HepG2 (cell line): ENCODE results near the gene KLF16. TPM values are rescaled to one million over a fixed set of nuclear protein-coding genes. Genes with fewer than 3 reads are reported as not detected.

ENCODE experiments used
- CC2D1A ChIP-seq: sonication (generic); formaldehyde crosslinking; IDR thresholded peaks from 2 replicates; pipeline ENCODE4 v1.8.1; 2023; ENCODE audit warnings: mild to moderate bottlenecking, missing genetic modification reagents
- CHD2 ChIP-seq: IDR thresholded peaks from 2 replicates; pipeline ENCODE4 v1.6.1; 2011; ENCODE audit warnings: low read depth, low read length, improper control_type of control experiment
- DDIT3 ChIP-seq: sonication (generic); formaldehyde crosslinking; IDR thresholded peaks from 2 replicates; pipeline ENCODE4 v1.4.0; 2020; ENCODE audit warnings: mild to moderate bottlenecking, missing genetic modification reagents
- FOXO1 ChIP-seq: sonication (generic); formaldehyde crosslinking; IDR thresholded peaks from 2 replicates; pipeline ENCODE4 v1.4.0; 2020; ENCODE audit warnings: missing genetic modification reagents
- HNF4A ChIP-seq: sonication (generic); formaldehyde crosslinking; IDR thresholded peaks from 2 replicates; pipeline ENCODE4 v1.4.0; 2020; ENCODE audit warnings: missing genetic modification reagents
- HNF4G ChIP-seq, 2 experiments: sonication (generic) in 1 of 2; formaldehyde crosslinking in 1 of 2; IDR thresholded peaks; 2 replicates each; pipeline versions ENCODE4 v1.4.0 to v1.6.1; 2011 to 2020; ENCODE audit warnings: borderline replicate concordance in 2 of 2, low read depth in 2 of 2, mild to moderate bottlenecking in 2 of 2, low read length in 1 of 2, missing genetic modification reagents in 1 of 2, moderate library complexity in 1 of 2
- MXI1 ChIP-seq: IDR thresholded peaks from 3 replicates; pipeline ENCODE4 v1.6.1; 2012; ENCODE audit warnings: low read depth, low read length, inconsistent platforms, borderline replicate concordance
- PBX2 ChIP-seq: IDR thresholded peaks from 2 replicates; pipeline ENCODE4 v1.6.1; 2016; ENCODE audit warnings: control low read depth
- SAP130 ChIP-seq: IDR thresholded peaks from 2 replicates; pipeline ENCODE4 v1.6.1; 2016; ENCODE audit warnings: low read depth
- ZFX ChIP-seq: sonication (generic); formaldehyde crosslinking; IDR thresholded peaks from 2 replicates; pipeline ENCODE4 v1.4.0; 2020; ENCODE audit warnings: mild to moderate bottlenecking, low read depth, missing genetic modification reagents, moderate library complexity
- ZMYM3 ChIP-seq: sonication (generic); formaldehyde crosslinking; IDR thresholded peaks from 2 replicates; pipeline ENCODE4 v1.5.1; 2020; ENCODE audit warnings: mild to moderate bottlenecking, missing genetic modification reagents
- ZNF232 ChIP-seq: sonication (generic); formaldehyde crosslinking; IDR thresholded peaks from 2 replicates; pipeline ENCODE4 v1.4.0; 2020; ENCODE audit warnings: missing genetic modification reagents, borderline replicate concordance
- ZNF253 ChIP-seq: sonication (generic); formaldehyde crosslinking; IDR thresholded peaks from 2 replicates; pipeline ENCODE4 v1.8.0; 2022; ENCODE audit warnings: mild to moderate bottlenecking, missing genetic modification reagents, borderline replicate concordance
- ZNF362 ChIP-seq: sonication (generic); formaldehyde crosslinking; IDR thresholded peaks from 2 replicates; pipeline ENCODE4 v1.4.0; 2020; ENCODE audit warnings: missing genetic modification reagents, mild to moderate bottlenecking, borderline replicate concordance
- ZNF501 ChIP-seq: sonication (generic); formaldehyde crosslinking; IDR thresholded peaks from 2 replicates; pipeline ENCODE4 v1.5.1; 2020; ENCODE audit warnings: mild to moderate bottlenecking, moderate library complexity, missing genetic modification reagents
- ZNF747 ChIP-seq: sonication (generic); formaldehyde crosslinking; IDR thresholded peaks from 2 replicates; pipeline ENCODE4 v1.8.1; 2023; ENCODE audit warnings: missing genetic modification reagents, mild to moderate bottlenecking, borderline replicate concordance
- polyA plus RNA-seq, 8 experiments: library from polyadenylated mRNA; depleted of rRNA in 3 of 8; stranded (reverse) in 7 of 8; unstranded in 1 of 8; fragments of >200 nt; fragmentation: Illumina TruSeq in 4 of 8; extraction: Trizol in 4 of 8; gene quantifications; 2 replicates each; pipeline versions ENCODE4 v1.2.1 to v1.2.3, GENCODE V29; 2011 to 2016; ENCODE audit warnings: low read depth in 4 of 8, missing spikeins in 1 of 8, mixed read lengths in 1 of 8; ENCODE audit not compliant: insufficient read depth in 1 of 8
- total RNA-seq, 5 experiments: library from RNA; depleted of rRNA; stranded (reverse); fragments of >200 nt; fragmentation: Illumina TruSeq; extraction: Trizol; gene quantifications; 2 replicates each; pipeline ENCODE4 v1.2.3, GENCODE V29; 2016; ENCODE audit warnings: low read depth in 1 of 5
- TF ChIP-seq, protein P1 (sequence below), 2 experiments: fragments of 450-650 bp in 1 of 2; sonication (generic) in 1 of 2; formaldehyde crosslinking; IDR thresholded peaks; 2 replicates each; pipeline versions ENCODE4 v1.5.0 to v1.8.0; 2020 to 2022; ENCODE audit warnings: mild to moderate bottlenecking in 1 of 2, missing genetic modification reagents in 1 of 2
- TF ChIP-seq, protein P2 (sequence below): sonication (generic); formaldehyde crosslinking; IDR thresholded peaks from 2 replicates; pipeline ENCODE4 v1.4.0; 2020; ENCODE audit warnings: missing genetic modification reagents; ENCODE audit errors: not compliant biosample characterization
- TF ChIP-seq, protein P3 (sequence below): sonication (generic); formaldehyde crosslinking; IDR thresholded peaks from 2 replicates; pipeline ENCODE4 v1.4.0; 2020; ENCODE audit warnings: missing genetic modification reagents
- TF ChIP-seq, protein P4 (sequence below): sonication (generic); formaldehyde crosslinking; IDR thresholded peaks from 2 replicates; pipeline ENCODE4 v1.4.0; 2020; ENCODE audit warnings: missing genetic modification reagents, low read depth, mild to moderate bottlenecking, borderline replicate concordance

Gene KLF16
- total and polyA plus RNA-seq, 2 of the 13 experiments (the other 11 are each of a cell fraction or from before 2014, with no cell fraction given): 3.5 to 6.7 TPM

DNA sequence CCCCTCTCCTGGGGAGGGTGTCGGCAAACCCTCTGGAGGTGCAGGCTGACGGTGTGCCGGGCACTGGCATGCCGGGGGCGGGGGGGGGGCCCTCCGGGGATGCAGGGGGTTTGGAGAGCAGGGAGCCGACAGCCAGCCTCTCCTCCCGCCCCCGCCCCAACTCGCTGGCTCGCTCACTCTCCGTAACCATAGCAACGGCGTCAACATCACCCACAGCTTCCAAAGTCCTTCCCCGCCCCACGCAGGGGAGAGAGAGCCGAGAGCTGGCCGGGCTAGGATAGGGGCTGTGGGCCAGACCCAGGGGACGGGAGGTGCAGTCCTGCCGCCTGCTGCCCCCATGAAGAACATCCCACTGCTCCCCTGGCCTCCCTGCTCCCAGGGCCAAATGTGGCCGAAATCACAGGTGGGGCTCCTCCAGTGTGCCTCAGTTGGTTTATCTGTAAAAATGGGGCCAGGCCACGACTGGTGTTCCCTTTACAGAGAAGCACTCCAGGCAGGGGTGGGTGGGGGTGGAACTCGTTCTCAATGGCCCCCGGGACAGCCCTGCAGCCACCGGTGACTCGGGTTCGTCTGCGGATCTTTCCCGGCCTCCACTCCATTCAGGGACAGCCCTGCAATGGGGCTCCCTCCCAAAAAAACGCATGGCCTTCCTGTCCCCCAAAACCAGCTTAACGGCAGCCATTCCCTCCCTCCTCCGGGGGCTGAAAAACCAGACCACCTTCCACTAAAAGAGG, 3.2 kb downstream of the KLF16 start (continued):
- TF ChIP-seq HNF4G (IDR thresholded peaks at IDR 0.05; ENCODE audit: borderline replicate concordance, low read depth, low read length) (peak; percentile 85), HNF4G (CRISPR knock-in tag; IDR thresholded peaks at IDR 0.05; ENCODE audit: borderline replicate concordance, low read depth) (no peak), SAP130 (CRISPR knock-in tag) (peak; percentile 94), CC2D1A (no peak), DDIT3 (CRISPR knock-in tag) (no peak), ZFX (peak; percentile 37; the same call in 1 of the 2 replicates), ZNF747 (CRISPR knock-in tag) (no peak), FOXO1 (CRISPR knock-in tag) (no peak), ZMYM3 (peak; percentile 29; the same call in 1 of the 2 replicates), ZNF362 (CRISPR knock-in tag) (no peak), PBX2 (CRISPR knock-in tag) (no peak), ZNF232 (CRISPR knock-in tag) (no peak), MXI1 (peak; percentile 93; the same call in 2 of the 3 replicates), ZNF253 (CRISPR knock-in tag) (no peak), HNF4A (peak; percentile 90), ZNF501 (CRISPR knock-in tag) (0 out of 2 replicates have a peak, but pooled peaks have one; percentile 54), CHD2 (peak; percentile 15; the same call in 1 of the 2 replicates)
- TF ChIP-seq, protein P1, sequence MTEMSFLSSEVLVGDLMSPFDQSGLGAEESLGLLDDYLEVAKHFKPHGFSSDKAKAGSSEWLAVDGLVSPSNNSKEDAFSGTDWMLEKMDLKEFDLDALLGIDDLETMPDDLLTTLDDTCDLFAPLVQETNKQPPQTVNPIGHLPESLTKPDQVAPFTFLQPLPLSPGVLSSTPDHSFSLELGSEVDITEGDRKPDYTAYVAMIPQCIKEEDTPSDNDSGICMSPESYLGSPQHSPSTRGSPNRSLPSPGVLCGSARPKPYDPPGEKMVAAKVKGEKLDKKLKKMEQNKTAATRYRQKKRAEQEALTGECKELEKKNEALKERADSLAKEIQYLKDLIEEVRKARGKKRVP (CRISPR knock-in tag; IDR thresholded peaks at IDR 0.05): no peak
- TF ChIP-seq, protein P2, sequence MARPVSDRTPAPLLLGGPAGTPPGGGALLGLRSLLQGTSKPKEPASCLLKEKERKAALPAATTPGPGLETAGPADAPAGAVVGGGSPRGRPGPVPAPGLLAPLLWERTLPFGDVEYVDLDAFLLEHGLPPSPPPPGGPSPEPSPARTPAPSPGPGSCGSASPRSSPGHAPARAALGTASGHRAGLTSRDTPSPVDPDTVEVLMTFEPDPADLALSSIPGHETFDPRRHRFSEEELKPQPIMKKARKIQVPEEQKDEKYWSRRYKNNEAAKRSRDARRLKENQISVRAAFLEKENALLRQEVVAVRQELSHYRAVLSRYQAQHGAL: no peak
- TF ChIP-seq, protein P3, sequence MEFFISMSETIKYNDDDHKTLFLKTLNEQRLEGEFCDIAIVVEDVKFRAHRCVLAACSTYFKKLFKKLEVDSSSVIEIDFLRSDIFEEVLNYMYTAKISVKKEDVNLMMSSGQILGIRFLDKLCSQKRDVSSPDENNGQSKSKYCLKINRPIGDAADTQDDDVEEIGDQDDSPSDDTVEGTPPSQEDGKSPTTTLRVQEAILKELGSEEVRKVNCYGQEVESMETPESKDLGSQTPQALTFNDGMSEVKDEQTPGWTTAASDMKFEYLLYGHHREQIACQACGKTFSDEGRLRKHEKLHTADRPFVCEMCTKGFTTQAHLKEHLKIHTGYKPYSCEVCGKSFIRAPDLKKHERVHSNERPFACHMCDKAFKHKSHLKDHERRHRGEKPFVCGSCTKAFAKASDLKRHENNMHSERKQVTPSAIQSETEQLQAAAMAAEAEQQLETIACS: 0 out of 2 replicates have a peak, but pooled peaks have one; percentile 14
- TF ChIP-seq, protein P4, sequence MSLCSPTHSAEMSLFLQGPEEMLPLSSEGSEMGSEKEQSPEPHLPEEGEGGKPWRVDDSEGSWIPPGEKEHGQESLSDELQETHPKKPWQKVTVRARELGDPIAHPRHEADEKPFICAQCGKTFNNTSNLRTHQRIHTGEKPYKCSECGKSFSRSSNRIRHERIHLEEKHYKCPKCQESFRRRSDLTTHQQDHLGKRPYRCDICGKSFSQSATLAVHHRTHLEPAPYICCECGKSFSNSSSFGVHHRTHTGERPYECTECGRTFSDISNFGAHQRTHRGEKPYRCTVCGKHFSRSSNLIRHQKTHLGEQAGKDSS: no peak
